ENCODE measurements around the gene VAV1. TPM values are rescaled to one million over a fixed set of nuclear protein-coding genes. Genes with fewer than 3 reads are reported as not detected.

VAV1 gene
- total and polyA plus RNA-seq, 2 donors (not counting 3 experiments of a cell fraction or from before 2014, with no cell fraction given): not detected

DNA sequence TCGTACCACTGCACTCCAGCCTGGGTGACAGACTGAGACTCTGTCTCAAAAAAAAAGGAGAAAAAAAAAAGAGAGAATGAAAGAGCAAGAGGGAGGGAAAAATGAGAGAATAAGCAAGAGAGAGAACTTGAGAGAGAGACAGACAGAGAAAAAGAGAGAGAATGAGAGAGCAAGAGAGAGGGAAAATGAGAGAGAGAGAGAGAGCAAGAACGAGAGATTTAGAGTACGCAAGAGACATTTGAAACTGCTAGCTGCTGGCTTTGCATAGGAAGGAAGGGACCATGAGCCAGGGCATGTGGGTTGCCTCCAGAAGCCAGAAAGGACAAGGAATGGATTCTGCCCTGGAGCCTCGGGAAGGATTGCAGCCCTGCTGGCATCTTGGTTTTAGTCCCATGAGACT, 105.3 kb downstream of the VAV1 start:
- Histone ChIP-seq H3K4me1 (ENCODE audit: control insufficient read depth, extremely low read depth, insufficient read depth, low read length) (no peaks in the 10 kb centered on the region), H4K20me1 (replicated peaks; ENCODE audit: control insufficient read depth, extremely low read depth, insufficient read depth, low read length) (no peaks in the 10 kb centered on the region), H3K4me2 (ENCODE audit: insufficient read depth, low read length) (no peak overlapping the region), H3K27me3 (ENCODE audit: control insufficient read depth in 2 of 2, insufficient read depth in 2 of 2, low read length in 2 of 2) (no peaks in the 10 kb centered on the region), H3K27ac (ENCODE audit: insufficient read depth, low read depth, low read length) (no peak overlapping the region), H3K36me3 (ENCODE audit: control insufficient read depth in 2 of 2, extremely low read depth in 1 of 2, insufficient read depth in 2 of 2, low read length in 2 of 2) (no peaks in the 10 kb centered on the region), H2AFZ (ENCODE audit: low read depth, low read length) (no peak overlapping the region), H3K9me3 (replicated peaks; ENCODE audit: control insufficient read depth, insufficient read depth, low read length) (no peaks in the 10 kb centered on the region), H3K4me3 (replicated peaks in 1 of 3; ENCODE audit: insufficient read depth in 1 of 3, low read depth in 1 of 3, low read length in 3 of 3) (no peak overlapping the region), H3K9ac (replicated peaks; ENCODE audit: extremely low read depth, insufficient read depth, low read length) (no peak overlapping the region), H3K79me2 (ENCODE audit: control insufficient read depth, insufficient read depth, low read length) (no peaks in the 10 kb centered on the region), H3K9me1 (replicated peaks; ENCODE audit: control insufficient read depth, extremely low read depth, insufficient read depth, low read length) (no peaks in the 10 kb centered on the region)
- ChIA-PET POLR2A (no interaction called here), CTCF (no interaction called here)
- dilution Hi-C loops (cut with MboI; ENCODE audit: extremely low pct_ligation_motif_present, low sequenced_read_pairs) (no loop called here), intact Hi-C loops (cut with micrococcal nuclease) (no loop called here)
- TF ChIP-seq MYC (IDR thresholded peaks at IDR 0.05; ENCODE audit: low read depth, low read length): no peak
- TF ChIP-seq EZH2 (IDR thresholded peaks at IDR 0.05; ENCODE audit: borderline replicate concordance, low read depth, low read length, severe bottlenecking): no peak
- no peak for TF ChIP-seq POLR2A (IDR thresholded peaks at IDR 0.05; ENCODE audit: low read depth, low read length)
- TF ChIP-seq JUN (IDR thresholded peaks at IDR 0.05; ENCODE audit: borderline replicate concordance, insufficient read depth, insufficient read length, low read depth): no peak
- TF ChIP-seq, protein P1, sequence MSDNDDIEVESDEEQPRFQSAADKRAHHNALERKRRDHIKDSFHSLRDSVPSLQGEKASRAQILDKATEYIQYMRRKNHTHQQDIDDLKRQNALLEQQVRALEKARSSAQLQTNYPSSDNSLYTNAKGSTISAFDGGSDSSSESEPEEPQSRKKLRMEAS (IDR thresholded peaks at IDR 0.05; ENCODE audit: insufficient read depth, insufficient read length): no peak
- no peak for TF ChIP-seq GATA2 (IDR thresholded peaks at IDR 0.05; ENCODE audit: insufficient read depth, insufficient read length, low read depth, low read length)
- no peak for DNase-seq (ENCODE audit: low read depth, low spot score)
- FAIRE-seq: no peak
- no TSS peak for BruUV-seq (replicated peaks)

DNA sequence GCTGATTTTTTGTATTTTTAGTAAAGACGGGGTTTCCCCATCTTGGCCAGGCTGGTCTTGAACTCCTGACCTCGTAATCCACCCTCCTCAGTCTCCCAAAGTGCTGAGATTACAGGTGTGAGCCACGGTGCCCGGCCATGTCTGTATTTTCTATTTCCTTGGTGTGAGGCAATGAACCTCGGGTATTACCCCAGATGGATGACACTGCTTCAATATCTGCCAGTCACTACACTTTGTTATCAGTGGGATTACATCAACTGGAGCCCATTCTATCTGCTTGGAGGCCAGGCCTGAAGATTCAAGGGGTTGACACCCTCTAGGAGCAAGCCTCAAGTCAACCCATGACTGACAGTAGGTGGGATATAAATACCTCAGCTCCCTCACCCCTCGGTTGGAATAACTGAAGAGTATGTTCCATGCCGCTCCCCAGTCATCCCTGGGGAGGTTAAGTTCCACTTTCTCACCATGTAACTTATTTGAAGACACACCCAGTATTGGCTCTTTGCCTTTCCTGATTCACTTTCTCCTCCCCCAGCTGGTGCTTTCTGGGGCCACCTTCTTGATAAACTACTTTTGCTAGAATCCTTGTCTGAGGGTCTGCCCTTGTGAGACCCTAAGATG, 113.9 kb downstream of the VAV1 start:
- Histone ChIP-seq H3K9ac (replicated peaks; ENCODE audit: extremely low read depth, insufficient read depth, low read length) (no peak overlapping the region), H2AFZ (ENCODE audit: low read depth, low read length) (no peak overlapping the region), H3K4me1 (ENCODE audit: control insufficient read depth, extremely low read depth, insufficient read depth, low read length) (no peaks in the 10 kb centered on the region), H3K4me2 (ENCODE audit: insufficient read depth, low read length) (no peak overlapping the region), H3K79me2 (ENCODE audit: control insufficient read depth, insufficient read depth, low read length) (no peaks in the 10 kb centered on the region), H3K27me3 (ENCODE audit: control insufficient read depth in 2 of 2, insufficient read depth in 2 of 2, low read length in 2 of 2) (no peaks in the 10 kb centered on the region), H3K9me3 (replicated peaks; ENCODE audit: control insufficient read depth, insufficient read depth, low read length) (no peaks in the 10 kb centered on the region), H3K27ac (ENCODE audit: insufficient read depth, low read depth, low read length) (no peak overlapping the region), H3K36me3 (ENCODE audit: control insufficient read depth in 2 of 2, extremely low read depth in 1 of 2, insufficient read depth in 2 of 2, low read length in 2 of 2) (no peaks in the 10 kb centered on the region), H4K20me1 (replicated peaks; ENCODE audit: control insufficient read depth, extremely low read depth, insufficient read depth, low read length) (no peaks in the 10 kb centered on the region), H3K4me3 (replicated peaks in 1 of 3; ENCODE audit: insufficient read depth in 1 of 3, low read depth in 1 of 3, low read length in 3 of 3) (no peak overlapping the region), H3K9me1 (replicated peaks; ENCODE audit: control insufficient read depth, extremely low read depth, insufficient read depth, low read length) (no peaks in the 10 kb centered on the region)
- intact Hi-C loops (cut with micrococcal nuclease) (no loop called here), dilution Hi-C loops (cut with MboI; ENCODE audit: extremely low pct_ligation_motif_present, low sequenced_read_pairs) (no loop called here)
- TF ChIP-seq POLR2AphosphoS5 (IDR thresholded peaks at IDR 0.05; ENCODE audit: insufficient read depth, low read depth, low read length): no peak
- TF ChIP-seq EZH2 (IDR thresholded peaks at IDR 0.05; ENCODE audit: borderline replicate concordance, low read depth, low read length, severe bottlenecking): no peak
- TF ChIP-seq, protein P2, sequence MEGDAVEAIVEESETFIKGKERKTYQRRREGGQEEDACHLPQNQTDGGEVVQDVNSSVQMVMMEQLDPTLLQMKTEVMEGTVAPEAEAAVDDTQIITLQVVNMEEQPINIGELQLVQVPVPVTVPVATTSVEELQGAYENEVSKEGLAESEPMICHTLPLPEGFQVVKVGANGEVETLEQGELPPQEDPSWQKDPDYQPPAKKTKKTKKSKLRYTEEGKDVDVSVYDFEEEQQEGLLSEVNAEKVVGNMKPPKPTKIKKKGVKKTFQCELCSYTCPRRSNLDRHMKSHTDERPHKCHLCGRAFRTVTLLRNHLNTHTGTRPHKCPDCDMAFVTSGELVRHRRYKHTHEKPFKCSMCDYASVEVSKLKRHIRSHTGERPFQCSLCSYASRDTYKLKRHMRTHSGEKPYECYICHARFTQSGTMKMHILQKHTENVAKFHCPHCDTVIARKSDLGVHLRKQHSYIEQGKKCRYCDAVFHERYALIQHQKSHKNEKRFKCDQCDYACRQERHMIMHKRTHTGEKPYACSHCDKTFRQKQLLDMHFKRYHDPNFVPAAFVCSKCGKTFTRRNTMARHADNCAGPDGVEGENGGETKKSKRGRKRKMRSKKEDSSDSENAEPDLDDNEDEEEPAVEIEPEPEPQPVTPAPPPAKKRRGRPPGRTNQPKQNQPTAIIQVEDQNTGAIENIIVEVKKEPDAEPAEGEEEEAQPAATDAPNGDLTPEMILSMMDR (IDR thresholded peaks at IDR 0.05; ENCODE audit: extremely low read depth in 1 of 2, insufficient read depth in 1 of 2, low read depth in 1 of 2, low read length in 2 of 2): no peak
- no peak for TF ChIP-seq POLR2A (IDR thresholded peaks at IDR 0.05; ENCODE audit: low read depth, low read length)
- TF ChIP-seq JUN (IDR thresholded peaks at IDR 0.05; ENCODE audit: borderline replicate concordance, insufficient read depth, insufficient read length, low read depth): no peak
- TF ChIP-seq GATA2 (IDR thresholded peaks at IDR 0.05; ENCODE audit: insufficient read depth, insufficient read length, low read depth, low read length): no peak
- TF ChIP-seq MYC (IDR thresholded peaks at IDR 0.05; ENCODE audit: low read depth, low read length): no peak
- TF ChIP-seq, protein P1 (IDR thresholded peaks at IDR 0.05; ENCODE audit: insufficient read depth, insufficient read length): no peak
- TF ChIP-seq FOS (IDR thresholded peaks at IDR 0.05; ENCODE audit: borderline replicate concordance, insufficient read depth, low read length): no peak
- ChIA-PET CTCF (interaction anchor here (1.3 kb wide), 1 partner anchor 23 kb away, joined by 3 read pairs; no protein-coding TSS in a partner anchor), POLR2A (no interaction called here)
- no peak for DNase-seq (ENCODE audit: low read depth, low spot score)
- BruUV-seq (replicated peaks): no TSS peak
- FAIRE-seq: no peak
